ENCODE measurements around the gene SFTA2. TPM values are rescaled to one million over a fixed set of nuclear protein-coding genes. Genes with fewer than 3 reads are reported as not detected.
"Not testable (repeated sequence)": the region's sequence is repeated elsewhere in the genome, so short reads cannot be mapped to it uniquely, and the experiment has no call there.

The SFTA2 gene
- polyA plus RNA-seq, 3 donors: 0.42 to 6.6 TPM; not detected in 1

GRCh38 chr6:30948811-30949210 is 16.8 kb upstream of the SFTA2 start:
- no peak overlapping the region for H3K27ac ChIP-seq (ENCODE audit: low read depth, low read length)
- WGBS, 3 donors: 88 to 98% (median 93%) methylated on average over 6 of the region's 6 CpGs

GRCh38 chr6:30947231-30947630 is 15.3 kb upstream of the SFTA2 start:
- no peak overlapping the region for H3K27ac ChIP-seq (ENCODE audit: low read depth, low read length)
- 75 to 80% (median 80%) methylated on average over 4 of the region's 4 CpGs for WGBS, 3 donors

- 87 to 93% (median 89%) methylated on average over 5 of the region's 5 CpGs for WGBS, 3 donors
- H3K27ac ChIP-seq (ENCODE audit: low read depth, low read length): no peak overlapping the region
Measured at GRCh38 chr6:30945281-30945680, 13.3 kb upstream of the SFTA2 start.

- no peak overlapping the region for H3K27ac ChIP-seq (ENCODE audit: low read depth, low read length)
- 88 to 91% (median 90%) methylated on average over 4 of the region's 4 CpGs for WGBS, 3 donors
Measured at GRCh38 chr6:30944051-30944450, 12.1 kb upstream of the SFTA2 start.

GRCh38 chr6:30942338-30943060 is 10.5 kb upstream of the SFTA2 start:
- no peak overlapping the region for H3K27ac ChIP-seq (ENCODE audit: low read depth, low read length)
- 12 to 15% (median 12%) methylated on average over 14 to 15 of the region's 15 CpGs for WGBS, 3 donors

- H3K27ac ChIP-seq (ENCODE audit: low read depth, low read length): no peak within 1 kb of the TSS
- WGBS, 3 donors: 62 to 71% (median 65%) methylated on average over 16 of the region's 16 CpGs
Measured at GRCh38 chr6:30940361-30940986, 8.5 kb upstream of the SFTA2 start, which contains the start of gene MUCL3. Gene MUCL3, plus strand, starts transcription at chr6:30940973. Its CDS starts 27 bp downstream, at chr6:30941000.

GRCh38 chr6:30939473-30939872 is 7.5 kb upstream of the SFTA2 start:
- no peak overlapping the region for H3K27ac ChIP-seq (ENCODE audit: low read depth, low read length)
- 42 to 59% (median 51%) methylated on average over 3 of the region's 3 CpGs for WGBS, 3 donors

GRCh38 chr6:30938730-30939129 is 6.8 kb upstream of the SFTA2 start:
- WGBS, 3 donors: 62 to 70% (median 63%) methylated on average over 4 of the region's 4 CpGs
- no peak overlapping the region for H3K27ac ChIP-seq (ENCODE audit: low read depth, low read length)

- WGBS, 3 donors: 85% methylated on average over 6 of the region's 6 CpGs
Measured at GRCh38 chr6:30937265-30937664, 5.3 kb upstream of the SFTA2 start.

GRCh38 chr6:30935018-30935417 is 3.0 kb upstream of the SFTA2 start:
- WGBS, 3 donors: 14 to 42% (median 14%) methylated on average over 3 of the region's 3 CpGs
- no peak overlapping the region for H3K27ac ChIP-seq (ENCODE audit: low read depth, low read length)

More at GRCh38 chr6:30937265-30937664, 5.3 kb upstream of the SFTA2 start:
- H3K27ac ChIP-seq (ENCODE audit: low read depth, low read length): no peak overlapping the region

GRCh38 chr6:30932665-30933365 is 845 bp upstream of the SFTA2 start:
- H3K27ac ChIP-seq (ENCODE audit: low read depth, low read length): no peak overlapping the region

GRCh38 chr6:30931272-30931671 is 698 bp downstream of the SFTA2 start:
- WGBS, 3 donors: 58 to 75% (median 66%) methylated on average over 8 of the region's 8 CpGs
- H3K27ac ChIP-seq (ENCODE audit: low read depth, low read length): no peak overlapping the region

More at GRCh38 chr6:30932665-30933365, 845 bp upstream of the SFTA2 start:
- WGBS, 3 donors: 77 to 84% (median 82%) methylated on average over 6 of the region's 6 CpGs

GRCh38 chr6:30930506-30930905 is 1.5 kb downstream of the SFTA2 start:
- 79 to 95% (median 90%) methylated on average over 4 of the region's 4 CpGs for WGBS, 3 donors
- no peak overlapping the region for H3K27ac ChIP-seq (ENCODE audit: low read depth, low read length)

- no peak overlapping the region for H3K27ac ChIP-seq (ENCODE audit: low read depth, low read length)
- 81 to 100% (median 95%) methylated on average over 3 of the region's 3 CpGs for WGBS, 3 donors
Measured at GRCh38 chr6:30928677-30929076, 3.3 kb downstream of the SFTA2 start.

- not testable (repeated sequence) for H3K27ac ChIP-seq (ENCODE audit: low read depth, low read length)
Measured at GRCh38 chr6:30927080-30927479, 4.9 kb downstream of the SFTA2 start.

GRCh38 chr6:30926644-30927043 is 5.3 kb downstream of the SFTA2 start:
- WGBS, 3 donors: 81 to 85% (median 84%) methylated on average over 4 of the region's 4 CpGs
- H3K27ac ChIP-seq (ENCODE audit: low read depth, low read length): no peak overlapping the region

More at GRCh38 chr6:30927080-30927479, 4.9 kb downstream of the SFTA2 start:
- 90 to 99% (median 97%) methylated on average over 3 of the region's 3 CpGs for WGBS, 3 donors

- WGBS, 3 donors: 83 to 91% (median 89%) methylated on average over 7 to 9 of the region's 9 CpGs
Measured at GRCh38 chr6:30924040-30924627, 7.8 kb downstream of the SFTA2 start.

GRCh38 chr6:30922447-30922852 is 9.5 kb downstream of the SFTA2 start:
- WGBS, 3 donors: 84 to 92% (median 88%) methylated on average over 7 of the region's 7 CpGs
- no peak overlapping the region for H3K27ac ChIP-seq (ENCODE audit: low read depth, low read length)

More at GRCh38 chr6:30924040-30924627, 7.8 kb downstream of the SFTA2 start:
- H3K27ac ChIP-seq (ENCODE audit: low read depth, low read length): not testable (repeated sequence)

- no peak overlapping the region for H3K27ac ChIP-seq (ENCODE audit: low read depth, low read length)
- 79 to 93% (median 89%) methylated on average over 8 of the region's 8 CpGs for WGBS, 3 donors
Measured at GRCh38 chr6:30918670-30919069, 13.3 kb downstream of the SFTA2 start.
